GM21723 (cell line): Measurements from ENCODE around the gene GDA.

Experiments
- ATAC-seq: cut with Tn5 transposase; IDR thresholded peaks from one replicate; pipeline ENCODE4 v1.9.1; 2021; ENCODE audit warnings: mild to moderate bottlenecking, moderate library complexity; ENCODE audit not compliant: unreplicated experiment

Gene GDA

DNA sequence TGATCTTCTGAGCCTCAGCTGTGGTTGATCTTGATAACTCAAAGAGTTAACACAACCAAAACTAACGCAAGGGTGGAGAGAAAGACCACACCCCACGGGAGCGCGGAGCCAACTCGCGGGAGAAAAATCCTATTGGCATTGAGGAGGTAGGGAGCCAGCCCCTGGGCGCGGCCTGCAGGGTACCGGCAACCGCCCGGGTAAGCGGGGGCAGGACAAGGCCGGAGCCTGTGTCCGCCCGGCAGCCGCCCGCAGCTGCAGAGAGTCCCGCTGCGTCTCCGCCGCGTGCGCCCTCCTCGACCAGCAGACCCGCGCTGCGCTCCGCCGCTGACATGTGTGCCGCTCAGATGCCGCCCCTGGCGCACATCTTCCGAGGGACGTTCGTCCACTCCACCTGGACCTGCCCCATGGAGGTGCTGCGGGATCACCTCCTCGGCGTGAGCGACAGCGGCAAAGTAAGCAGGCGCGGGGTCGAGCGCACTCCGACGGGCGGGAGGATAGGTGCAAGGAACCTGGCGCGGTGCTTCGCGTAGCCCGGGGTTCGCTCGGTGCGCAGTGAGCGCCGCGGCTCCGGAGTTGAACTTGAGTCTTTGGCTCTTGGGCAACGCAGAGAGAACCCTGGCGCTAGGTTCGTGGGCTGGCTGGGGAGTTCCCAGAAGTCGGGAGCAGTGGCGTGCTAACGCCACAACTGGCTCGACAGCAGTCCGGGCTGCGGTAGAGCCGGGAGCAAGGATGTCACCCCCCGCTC is at the start of gene GDA:
Gene GDA, plus strand, starts transcription at position 210 of the 745 bp plus-strand sequence. Its CDS starts 120 bp downstream, at position 330.
- ATAC-seq, result no peak

DNA sequence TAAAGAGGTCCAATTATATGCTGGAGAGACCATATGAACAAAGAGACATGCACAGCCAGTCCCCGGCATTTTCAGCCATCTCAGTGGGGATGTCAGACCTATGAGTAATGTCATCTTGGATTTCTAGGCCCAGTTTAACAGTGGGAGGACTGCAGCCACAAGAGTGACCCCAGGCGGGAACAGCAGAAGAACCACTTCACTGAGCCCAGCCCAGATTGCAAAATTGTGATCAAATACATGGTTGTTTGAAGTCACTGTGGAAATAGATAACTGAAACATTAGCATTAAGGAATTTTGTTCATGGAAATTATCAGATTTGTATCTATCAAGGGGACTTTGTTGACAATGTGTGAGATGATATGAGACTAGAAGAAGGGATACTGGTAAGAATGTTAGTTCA is 46.7 kb upstream of the GDA start:
- ATAC-seq, result no peak

DNA sequence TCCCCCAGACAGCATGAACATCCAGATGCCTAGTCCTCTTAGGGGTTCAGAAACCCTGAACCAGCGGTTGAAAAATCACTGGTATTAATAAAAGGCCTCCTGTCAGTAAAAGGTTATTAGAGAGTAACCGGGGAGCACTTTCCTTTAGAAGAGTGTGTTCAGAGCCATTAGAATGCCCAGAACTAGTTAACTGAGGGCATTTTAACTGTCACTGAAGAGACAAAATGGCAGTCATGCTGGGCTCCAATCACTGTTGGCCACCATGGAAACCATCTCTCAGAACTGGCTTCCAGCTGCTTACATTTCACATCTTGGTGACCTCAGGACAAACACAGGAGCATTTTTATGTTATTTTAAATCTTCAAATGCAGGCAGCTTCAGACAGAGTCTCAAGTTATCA is 36.2 kb upstream of the GDA start:
- ATAC-seq, result no peak

DNA sequence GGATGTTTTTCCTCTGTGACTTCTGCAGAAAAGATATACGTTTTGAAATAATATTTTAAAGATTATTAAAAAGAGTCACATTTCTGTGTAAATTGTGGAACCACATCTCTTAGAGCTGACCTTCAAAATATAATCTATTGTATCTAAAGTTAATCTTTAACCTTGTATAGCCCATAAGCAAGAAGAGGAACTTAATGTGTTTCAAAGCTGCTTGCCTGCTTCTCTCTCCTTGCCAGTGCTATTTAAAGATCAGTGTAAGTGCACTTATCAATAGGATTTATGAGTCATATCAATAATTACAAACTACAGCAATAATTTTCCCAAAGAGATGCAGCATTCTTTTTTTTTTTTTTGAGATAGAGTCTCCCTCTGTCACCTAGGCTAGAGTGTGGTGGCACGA is 29.4 kb upstream of the GDA start:
- ATAC-seq, result no peak

DNA sequence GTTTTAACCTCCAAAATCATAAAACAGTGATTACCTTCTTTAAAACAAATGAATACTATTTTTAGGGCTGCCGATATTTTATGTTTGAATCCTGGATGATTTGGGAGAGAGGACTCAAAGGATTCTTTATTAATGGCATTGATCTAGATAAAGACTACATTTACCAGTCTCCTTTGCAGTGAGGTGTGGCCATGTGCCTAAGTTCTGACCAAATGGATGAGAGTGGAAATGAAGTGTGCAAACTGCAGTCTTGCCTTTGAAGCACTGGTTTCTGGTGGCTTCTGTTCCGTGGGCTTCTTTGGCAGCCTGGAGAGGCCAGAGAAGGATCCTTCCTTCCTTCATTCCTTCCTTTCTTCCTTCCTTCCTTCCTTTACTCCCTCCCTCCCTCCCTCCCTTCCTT is 24.3 kb upstream of the GDA start:
- no peak for ATAC-seq

DNA sequence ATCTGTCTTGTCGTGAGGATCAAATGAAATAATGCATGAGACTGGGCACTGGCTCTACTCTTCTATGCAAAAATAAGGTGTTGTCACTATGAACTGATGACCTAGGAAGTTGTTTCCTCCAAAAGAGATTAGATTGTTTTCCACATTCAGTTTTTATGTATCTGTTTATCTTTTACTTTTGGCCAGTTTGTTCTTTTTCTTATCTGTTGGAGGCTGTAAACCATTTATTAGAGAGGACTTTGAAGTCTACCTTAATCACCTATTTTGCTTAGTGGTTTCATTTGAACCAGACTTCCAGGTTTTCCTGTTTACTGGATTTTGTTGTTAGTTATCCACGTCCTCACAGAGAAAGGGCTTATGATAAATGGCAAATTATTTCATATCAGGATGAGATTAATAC is 21.5 kb upstream of the GDA start:
- ATAC-seq, result no peak

DNA sequence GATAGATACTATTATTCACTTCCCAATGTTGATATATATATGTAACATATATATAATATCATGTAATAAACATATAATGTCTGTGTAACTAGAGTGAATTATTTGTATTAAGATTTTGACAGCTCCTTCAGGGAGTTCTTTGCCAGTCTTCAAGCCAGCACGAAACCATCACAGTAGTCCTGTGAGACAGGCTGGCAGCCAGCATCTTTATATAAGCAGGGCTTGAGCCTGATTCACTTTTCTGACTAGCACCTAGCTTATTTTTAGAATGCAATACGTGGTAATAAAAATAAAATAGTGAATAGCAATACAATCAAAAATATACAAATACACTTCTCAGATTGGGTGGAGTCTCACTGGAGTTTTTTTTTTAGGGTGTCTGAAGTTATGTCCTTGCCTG is 20.7 kb upstream of the GDA start:
- ATAC-seq, result no peak

DNA sequence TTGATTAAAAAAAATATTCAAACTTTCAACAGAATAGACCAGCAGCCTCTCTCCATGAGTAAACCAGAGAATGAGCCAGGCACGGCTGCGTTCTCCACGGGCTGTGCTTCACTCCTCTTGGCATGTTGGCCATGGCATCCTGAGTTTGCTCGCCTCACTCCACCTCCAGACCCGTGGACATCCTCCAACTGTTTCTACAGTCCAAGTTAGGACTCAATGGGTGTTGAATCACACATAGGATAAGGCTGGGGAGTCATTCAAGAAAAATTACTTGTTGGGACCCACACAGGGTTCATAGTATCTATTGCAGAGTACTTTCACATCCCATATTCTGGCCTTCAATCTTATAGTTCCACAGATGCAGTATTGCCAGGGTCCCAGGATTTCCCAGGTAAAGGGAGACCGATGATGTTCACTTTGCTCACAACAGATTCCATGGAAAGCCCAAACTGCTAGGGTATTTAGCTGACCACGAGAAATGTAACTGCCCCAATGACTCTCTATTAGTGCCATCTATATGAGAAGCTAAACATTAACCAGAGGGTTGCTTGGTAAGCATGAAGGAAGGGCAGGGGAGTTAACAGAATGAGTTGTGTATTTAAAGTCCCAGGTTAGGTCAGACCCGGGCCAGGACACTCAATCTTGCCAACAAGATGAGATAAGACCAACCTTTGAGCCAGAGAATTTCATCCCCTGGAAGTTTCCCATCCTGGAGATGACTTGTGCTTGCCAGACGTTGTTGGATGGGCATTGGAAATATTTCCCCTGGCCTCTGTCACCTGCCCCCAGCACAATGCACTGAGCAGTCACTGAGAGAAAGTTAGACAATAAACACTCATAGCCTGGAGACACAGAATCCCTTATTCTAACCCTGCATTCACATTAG is 19.7 kb upstream of the GDA start:
- ATAC-seq, result no peak

DNA sequence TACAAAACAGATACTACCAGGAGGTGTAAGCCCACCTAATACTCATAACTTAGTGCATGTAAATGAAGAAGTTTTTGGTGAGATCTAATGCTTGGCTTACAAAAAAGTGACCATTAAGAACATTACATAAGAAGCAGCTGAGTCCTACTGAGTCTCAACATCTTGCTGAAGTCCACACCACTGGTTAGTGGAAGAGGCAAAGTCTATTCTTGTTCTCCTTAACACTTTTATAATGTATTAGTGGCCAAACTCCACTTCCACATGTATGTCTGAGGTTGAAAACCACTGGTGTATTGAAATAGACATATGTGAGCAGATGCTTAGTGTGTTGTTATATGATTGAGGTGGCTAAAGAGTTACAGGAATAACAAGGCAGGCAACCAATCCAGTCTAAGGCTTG is 18.9 kb upstream of the GDA start:
- no peak for ATAC-seq

DNA sequence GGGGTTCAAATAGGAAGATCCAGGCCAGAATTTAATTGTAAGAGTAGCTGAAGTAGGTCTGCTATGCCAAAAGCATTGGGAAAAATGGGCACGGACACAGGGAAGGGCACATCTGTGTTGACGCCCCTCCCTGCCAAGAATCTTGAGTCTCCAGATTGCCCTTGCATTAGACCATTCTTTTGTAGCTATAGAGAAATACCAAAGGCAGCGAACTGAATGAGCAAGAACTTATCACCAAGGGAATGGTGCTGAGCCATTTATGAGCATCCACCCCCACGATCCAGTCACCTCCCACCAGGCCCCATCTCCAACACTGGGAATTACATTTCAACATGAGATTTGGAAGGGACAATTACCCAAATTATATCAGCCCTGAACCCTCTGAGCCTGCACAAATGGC is 18.0 kb upstream of the GDA start:
- ATAC-seq, result no peak

DNA sequence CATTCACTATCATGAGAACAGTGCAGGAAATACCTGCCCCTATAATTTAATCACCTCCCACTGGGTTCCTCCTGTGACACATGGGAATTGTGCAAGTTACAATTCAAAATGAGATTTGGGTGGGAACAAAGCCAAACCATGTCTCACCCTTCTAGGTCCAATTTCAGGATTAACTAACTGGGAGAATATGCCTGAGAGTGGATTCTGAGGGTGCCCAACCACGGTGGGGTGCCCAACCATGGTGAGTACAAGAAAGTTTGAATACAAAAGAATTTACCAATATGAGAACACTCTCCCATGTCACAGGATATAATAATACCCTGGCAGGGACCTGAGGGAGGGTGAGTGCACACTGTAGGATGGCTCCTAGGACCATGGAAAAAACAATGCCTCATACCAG is 17.2 kb upstream of the GDA start:
- ATAC-seq, result no peak

DNA sequence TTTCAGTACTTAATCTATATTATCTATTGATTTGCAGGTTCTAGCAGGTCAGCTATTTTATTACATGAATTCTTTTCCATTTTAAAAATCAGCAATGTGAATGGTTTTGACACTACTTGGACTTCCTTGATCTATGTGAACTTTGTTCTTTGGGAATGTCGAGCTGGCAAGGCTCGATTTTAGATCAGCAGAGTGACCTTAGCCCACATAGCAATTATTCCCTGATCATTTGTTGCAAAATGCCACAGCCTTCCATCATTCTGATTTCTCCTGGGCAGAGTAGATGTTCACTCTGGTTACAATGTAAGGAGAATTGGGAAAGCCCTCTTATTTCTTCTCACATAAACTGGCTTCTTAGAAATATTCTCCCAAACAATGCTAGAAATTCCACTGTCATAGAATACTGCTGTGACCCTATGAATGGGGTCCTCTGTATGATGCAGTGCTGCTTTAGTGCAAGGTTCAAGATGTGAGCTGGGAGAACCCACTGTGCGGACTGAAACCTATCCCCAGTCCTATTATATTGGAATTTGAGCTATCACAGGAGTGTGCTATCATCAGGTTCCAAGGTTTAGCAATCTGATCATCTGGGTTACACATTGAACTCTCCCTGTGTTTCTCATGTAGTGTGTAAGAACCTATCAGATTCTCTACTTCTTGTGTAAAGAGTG is 15.7 kb upstream of the GDA start:
- no peak for ATAC-seq

DNA sequence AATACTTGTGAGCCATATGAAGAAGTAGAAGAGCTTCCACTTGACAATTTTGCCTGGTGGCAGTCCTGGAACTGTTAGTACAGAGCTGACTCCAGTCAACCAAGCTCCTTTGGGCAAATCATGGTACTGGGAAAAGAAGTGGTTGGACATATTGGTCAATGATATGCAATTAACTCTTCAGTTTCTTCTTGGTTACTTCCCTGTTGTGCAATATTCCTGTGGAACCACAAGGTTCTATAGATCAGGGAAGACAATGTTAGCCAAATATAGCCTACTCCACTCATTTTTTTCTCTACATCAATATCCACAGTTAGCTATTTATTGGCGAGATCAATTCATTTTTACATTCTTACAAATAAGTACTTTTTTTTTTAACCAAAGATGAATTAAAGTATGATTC is 14.4 kb upstream of the GDA start:
- no peak for ATAC-seq

DNA sequence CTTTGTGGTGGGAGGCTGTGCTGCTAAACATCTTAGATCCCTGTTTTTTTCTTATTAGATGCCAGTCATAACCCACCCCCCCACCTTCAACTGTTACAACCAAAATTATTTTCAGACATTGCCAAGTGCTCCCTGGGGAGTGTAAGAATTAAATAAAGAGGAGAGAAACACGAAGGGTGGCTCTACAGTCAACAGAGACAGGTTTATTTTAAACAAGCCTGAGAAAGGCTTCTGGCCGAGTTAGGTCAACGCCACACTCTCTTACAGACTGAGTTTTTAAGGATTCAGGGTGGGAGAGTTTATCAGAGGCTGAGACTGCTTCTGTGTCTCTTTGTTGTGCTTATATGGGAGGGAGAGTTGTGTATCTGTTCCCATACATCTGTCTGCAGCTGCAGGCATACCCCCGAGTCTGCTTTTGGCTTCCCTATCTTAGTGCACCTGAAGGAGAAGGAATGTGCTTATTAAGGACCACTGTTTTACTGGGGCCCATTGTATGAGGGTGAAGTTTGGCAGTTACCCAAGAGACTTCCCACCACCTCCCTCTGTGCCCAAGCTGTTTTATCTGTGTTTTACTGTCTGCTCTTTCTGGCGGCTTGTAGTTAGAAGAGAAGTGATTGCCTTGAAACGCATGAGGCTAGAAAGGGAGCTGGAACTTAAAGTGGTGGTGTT is 11.4 kb upstream of the GDA start:
- no peak for ATAC-seq

DNA sequence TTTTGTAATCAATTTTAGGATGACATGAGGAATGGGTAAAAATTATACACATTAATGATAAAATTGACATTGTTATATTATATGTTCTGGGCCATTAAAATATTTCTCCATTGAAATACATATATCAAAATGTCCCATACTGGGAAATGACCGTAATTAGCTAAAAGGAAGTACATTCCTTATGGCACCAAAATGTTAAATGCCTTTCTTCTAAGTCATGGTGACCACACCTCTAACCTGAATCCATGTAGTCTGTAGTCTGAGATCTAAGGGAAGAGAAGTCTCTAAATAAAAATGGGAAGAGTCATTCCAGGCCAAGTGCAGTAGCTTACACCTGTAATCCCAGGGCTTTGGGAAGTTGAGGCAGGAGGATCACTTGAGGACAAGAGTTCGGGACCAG is 10.0 kb upstream of the GDA start:
- ATAC-seq, result no peak

DNA sequence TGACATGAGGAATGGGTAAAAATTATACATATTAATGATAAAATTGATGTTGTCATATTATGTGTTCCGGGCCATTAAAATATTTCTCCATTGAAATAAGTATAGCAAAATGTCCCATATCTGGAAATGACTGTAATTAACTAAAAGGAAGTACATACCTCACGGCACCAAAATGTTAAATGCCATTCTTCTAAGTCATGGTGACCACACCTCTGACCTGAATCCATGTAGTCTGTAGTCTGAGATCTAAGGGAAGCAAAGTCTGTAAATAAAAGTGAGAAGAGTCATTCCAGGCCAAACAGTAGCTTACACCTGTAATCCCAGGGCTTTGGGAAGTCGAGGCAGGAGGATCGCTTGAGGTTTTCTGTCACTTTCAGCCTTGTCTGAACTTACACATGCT is 8.7 kb upstream of the GDA start:
- no peak for ATAC-seq

DNA sequence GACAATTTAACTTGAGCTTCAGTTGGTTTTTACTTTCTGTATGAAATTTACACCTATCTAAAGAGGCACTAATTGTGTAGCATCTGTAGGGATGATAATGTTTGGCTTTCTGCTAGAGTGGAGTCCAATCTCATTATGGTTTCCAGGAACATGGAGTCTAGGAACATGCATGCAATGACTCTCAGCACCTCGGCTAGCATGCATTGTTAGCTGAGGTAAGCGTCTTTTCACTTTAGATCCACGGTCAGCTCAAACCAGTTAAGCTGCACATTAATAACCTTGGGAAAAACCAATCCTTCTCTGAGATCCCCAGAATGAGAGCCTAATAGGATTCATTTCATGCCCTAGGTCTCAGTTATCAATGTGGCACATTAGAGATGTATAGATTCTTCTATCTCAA is 7.8 kb upstream of the GDA start:
- ATAC-seq, result no peak

DNA sequence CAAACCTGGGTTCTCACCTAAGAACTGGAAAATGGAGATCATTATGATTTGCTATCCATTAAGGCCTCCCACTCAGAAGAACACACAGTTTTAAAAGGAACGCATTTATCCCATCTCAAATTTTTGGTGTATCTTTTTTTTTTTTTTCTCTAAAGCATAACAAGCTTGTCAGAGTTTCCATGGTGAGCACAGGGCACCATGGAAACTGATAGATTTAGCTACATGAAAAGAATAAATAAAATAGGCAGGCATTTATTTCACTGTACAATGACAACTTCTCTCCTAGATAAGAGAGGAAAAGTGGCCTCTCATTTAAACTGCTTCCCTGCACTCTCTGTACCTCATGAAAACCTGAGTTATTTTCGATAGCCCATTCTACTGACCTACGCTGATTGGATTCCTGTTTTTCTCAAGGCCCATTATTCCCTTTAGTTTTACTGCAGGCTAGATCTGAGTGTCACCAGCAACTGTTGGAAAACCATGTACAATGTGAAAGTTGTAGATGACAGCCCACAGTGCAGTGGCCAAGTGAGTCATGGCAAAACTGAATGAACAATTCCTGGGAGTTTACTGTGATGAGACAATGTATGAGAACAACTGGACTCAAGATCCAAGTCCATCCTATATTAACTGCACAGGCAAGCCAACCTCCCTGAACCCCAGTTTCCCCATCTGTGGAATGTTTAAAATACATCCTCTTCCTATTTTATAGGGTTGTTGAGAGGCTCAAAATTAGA is 4.3 kb upstream of the GDA start:
- no peak for ATAC-seq

DNA sequence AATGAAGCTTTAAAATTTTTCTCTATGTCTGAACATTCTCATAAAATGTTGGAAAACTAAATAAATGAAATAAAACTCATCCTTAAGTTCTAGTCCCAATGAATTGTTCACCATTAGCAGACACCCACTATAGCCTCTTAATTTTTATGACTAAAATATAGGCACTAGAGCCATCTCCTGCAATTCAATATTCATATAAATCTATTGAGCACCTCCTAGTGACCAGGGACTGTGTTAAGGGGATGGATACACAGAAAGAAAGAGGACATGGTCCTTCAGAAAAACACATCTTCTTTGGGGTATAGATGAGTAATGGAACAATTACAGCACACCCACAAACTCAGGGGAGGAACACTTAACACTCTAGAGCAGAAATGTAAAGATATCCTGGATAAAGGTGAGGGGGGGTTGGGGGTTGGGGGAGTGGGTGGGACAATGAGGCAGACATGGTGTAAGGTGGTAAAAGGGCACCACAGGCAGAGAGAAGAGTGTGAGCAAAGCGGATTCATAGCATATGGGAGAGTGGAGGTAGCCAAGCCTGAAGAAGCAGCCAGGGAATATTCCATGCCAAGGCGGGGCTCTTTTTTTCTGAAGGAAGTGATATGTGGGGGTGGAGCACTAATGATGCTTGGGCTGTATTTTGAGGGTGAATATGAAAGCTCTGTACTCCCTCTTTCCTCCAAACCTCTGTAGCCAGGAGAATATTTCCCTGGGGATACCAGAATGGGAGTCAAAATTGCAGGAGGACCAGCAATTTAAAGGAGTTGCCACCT is 3.3 kb upstream of the GDA start:
- ATAC-seq, result no peak

DNA sequence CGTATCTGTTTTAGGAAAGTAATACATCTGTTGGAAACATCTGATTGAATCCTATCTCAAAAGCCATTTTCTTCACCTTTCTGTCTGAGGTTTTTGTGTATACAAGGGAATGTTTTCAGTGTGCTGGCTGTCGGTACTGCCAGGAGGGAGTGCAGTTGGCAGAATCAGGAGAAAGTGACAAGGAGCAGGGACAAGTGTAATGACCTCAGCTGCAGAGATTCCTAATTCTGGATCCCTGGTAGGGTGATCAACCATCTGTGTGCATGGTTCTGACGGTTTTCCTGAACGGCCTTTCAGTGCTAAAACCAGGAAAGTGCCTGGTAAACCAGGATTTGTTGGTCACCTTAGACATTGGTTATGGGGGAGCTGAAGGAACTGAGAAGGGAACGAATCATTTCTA is 1.6 kb upstream of the GDA start:
- ATAC-seq, result no peak
